ENCODE data around the gene POLG.

DNA sequence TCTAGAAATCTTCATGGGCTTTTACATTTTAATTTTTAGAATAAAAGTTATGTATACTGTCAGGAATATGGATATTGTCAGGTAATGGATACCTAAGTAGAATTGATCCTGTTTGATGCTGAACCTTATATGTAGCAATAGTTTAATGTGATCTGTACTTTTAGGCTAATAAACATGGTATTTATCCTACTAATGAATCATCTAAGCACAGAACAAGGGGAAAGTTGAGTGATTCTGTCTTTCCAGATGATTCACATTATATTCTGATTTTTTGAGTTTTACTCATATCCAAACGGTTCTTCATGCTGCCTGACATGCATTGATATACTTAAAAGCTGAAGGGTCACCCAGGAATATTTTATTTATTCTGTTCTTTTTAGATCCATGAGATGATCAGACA is 56.3 kb downstream of the POLG start:
- TF ChIP-seq POLR2A (IDR thresholded peaks at IDR 0.05) = no peak
- TF ChIP-seq, protein P1, sequence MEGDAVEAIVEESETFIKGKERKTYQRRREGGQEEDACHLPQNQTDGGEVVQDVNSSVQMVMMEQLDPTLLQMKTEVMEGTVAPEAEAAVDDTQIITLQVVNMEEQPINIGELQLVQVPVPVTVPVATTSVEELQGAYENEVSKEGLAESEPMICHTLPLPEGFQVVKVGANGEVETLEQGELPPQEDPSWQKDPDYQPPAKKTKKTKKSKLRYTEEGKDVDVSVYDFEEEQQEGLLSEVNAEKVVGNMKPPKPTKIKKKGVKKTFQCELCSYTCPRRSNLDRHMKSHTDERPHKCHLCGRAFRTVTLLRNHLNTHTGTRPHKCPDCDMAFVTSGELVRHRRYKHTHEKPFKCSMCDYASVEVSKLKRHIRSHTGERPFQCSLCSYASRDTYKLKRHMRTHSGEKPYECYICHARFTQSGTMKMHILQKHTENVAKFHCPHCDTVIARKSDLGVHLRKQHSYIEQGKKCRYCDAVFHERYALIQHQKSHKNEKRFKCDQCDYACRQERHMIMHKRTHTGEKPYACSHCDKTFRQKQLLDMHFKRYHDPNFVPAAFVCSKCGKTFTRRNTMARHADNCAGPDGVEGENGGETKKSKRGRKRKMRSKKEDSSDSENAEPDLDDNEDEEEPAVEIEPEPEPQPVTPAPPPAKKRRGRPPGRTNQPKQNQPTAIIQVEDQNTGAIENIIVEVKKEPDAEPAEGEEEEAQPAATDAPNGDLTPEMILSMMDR (IDR thresholded peaks at IDR 0.05) = no peak
- TF ChIP-seq EP300 (IDR thresholded peaks at IDR 0.05) = no peak
- no peak for TF ChIP-seq POLR2AphosphoS5 (IDR thresholded peaks at IDR 0.05)
